ENCODE data around the gene ARHGDIG.
A peak's percentile ranks its signal among the peaks of the same experiment; 100 is the strongest.

The ARHGDIG gene

GRCh38 chr16:272633-273546, 7.5 kb upstream of the ARHGDIG start:
- DNase-seq = no peak
- Histone ChIP-seq H3K27ac (ENCODE audit: insufficient read depth in 1 of 2, low read depth in 1 of 2, low read length in 2 of 2, poor library complexity in 1 of 2, severe bottlenecking in 2 of 2) (no peak overlapping the region), H3K36me3 (ENCODE audit: control insufficient read depth in 4 of 4, insufficient read depth in 4 of 4, low read length in 3 of 4) (no peaks in the 10 kb centered on the region), H3K4me3 (ENCODE audit: control insufficient read depth in 1 of 7, extremely low read depth in 1 of 7, insufficient read depth in 4 of 7, low read depth in 2 of 7, low read length in 6 of 7) (no peak overlapping the region), H3K4me1 (ENCODE audit: control extremely low read depth in 1 of 4, control insufficient read depth in 4 of 4, insufficient read depth in 4 of 4, low read length in 3 of 4) (peaks cover 0 to 9% (median 6%) of the 10 kb centered on the region in 4 experiments), H3K9me3 (ENCODE audit: control extremely low read depth in 1 of 5, control insufficient read depth in 4 of 5, insufficient read depth in 2 of 5, low read depth in 1 of 5, low read length in 4 of 5) (no peaks in the 10 kb centered on the region), H3K27me3 (replicated peaks in 2 of 5; ENCODE audit: control insufficient read depth in 4 of 5, insufficient read depth in 5 of 5, low read length in 4 of 5) (peaks cover 0 to 27% (median 7%) of the 10 kb centered on the region in 5 experiments)
- POLR2A ChIA-PET = no interaction called here
- CTCF ChIA-PET = no interaction called here
- WGBS (ENCODE audit: insufficient coverage) = 96% methylated on average over 34 of the region's 36 CpGs

GRCh38 chr16:273547-274421, 6.6 kb upstream of the ARHGDIG start:
- peaks cover 0 to 27% (median 7%) of the 10 kb centered on the region in 5 experiments for H3K27me3 ChIP-seq (replicated peaks in 2 of 5; ENCODE audit: control insufficient read depth in 4 of 5, insufficient read depth in 5 of 5, low read length in 4 of 5)
- H3K27ac ChIP-seq (ENCODE audit: insufficient read depth in 1 of 2, low read depth in 1 of 2, low read length in 2 of 2, poor library complexity in 1 of 2, severe bottlenecking in 2 of 2) = no peak overlapping the region
- no peaks in the 10 kb centered on the region for H3K36me3 ChIP-seq (ENCODE audit: control insufficient read depth in 4 of 4, insufficient read depth in 4 of 4, low read length in 3 of 4)
- 94% methylated on average over 15 of the region's 30 CpGs for WGBS (ENCODE audit: insufficient coverage)
- DNase-seq = no peak
- ChIA-PET POLR2A (no interaction called here), CTCF (no interaction called here)
- peaks cover 0 to 14% (median 7%) of the 10 kb centered on the region in 4 experiments for H3K4me1 ChIP-seq (ENCODE audit: control extremely low read depth in 1 of 4, control insufficient read depth in 4 of 4, insufficient read depth in 4 of 4, low read length in 3 of 4)
- H3K9me3 ChIP-seq (ENCODE audit: control extremely low read depth in 1 of 5, control insufficient read depth in 4 of 5, insufficient read depth in 2 of 5, low read depth in 1 of 5, low read length in 4 of 5) = no peaks in the 10 kb centered on the region
- no peak overlapping the region for H3K4me3 ChIP-seq (ENCODE audit: control insufficient read depth in 1 of 7, extremely low read depth in 1 of 7, insufficient read depth in 4 of 7, low read depth in 2 of 7, low read length in 6 of 7)

DNA sequence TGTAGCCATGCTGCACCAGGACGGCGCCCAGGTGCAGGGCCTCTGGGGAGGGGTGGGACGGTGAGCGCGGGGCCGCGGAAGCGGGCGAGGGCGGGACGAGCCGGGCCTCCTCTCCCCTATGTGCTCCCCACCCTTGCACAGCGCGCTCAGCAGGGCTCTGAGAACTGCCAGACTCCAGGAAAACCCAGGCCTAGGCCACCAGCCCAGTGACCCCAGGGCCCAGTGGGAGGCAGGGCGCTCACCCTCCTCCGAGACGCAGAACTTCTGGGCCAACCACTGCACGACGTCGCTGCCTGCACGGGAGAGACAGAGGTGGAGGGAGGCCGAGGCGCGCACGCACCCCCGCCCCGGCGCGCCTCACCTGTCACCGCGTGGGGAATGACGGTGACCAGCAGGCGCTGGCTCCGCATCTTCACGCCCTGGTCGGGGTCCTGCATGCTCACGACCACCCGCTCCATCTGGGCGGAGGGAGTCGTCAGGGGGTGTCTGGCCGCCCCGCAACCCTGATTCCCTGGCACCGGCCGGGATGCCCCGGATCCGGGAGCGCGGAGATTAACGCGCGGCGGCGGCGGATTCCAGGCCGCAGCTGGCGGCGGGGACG, 5.2 kb upstream of the ARHGDIG start:
- POLR2A ChIA-PET = no interaction called here
- peak in 1 of 3 donors; percentile 35 for DNase-seq
- Histone ChIP-seq H3K4me3 (ENCODE audit: control insufficient read depth in 1 of 7, extremely low read depth in 1 of 7, insufficient read depth in 4 of 7, low read depth in 2 of 7, low read length in 6 of 7) (peak overlapping the region in 6 of 7 experiments; percentile 22 to 69 (median 44)), H3K27me3 (replicated peaks in 2 of 5; ENCODE audit: control insufficient read depth in 4 of 5, insufficient read depth in 5 of 5, low read length in 4 of 5) (peaks cover 0 to 35% (median 7%) of the 10 kb centered on the region in 5 experiments), H3K9me3 (ENCODE audit: control extremely low read depth in 1 of 5, control insufficient read depth in 4 of 5, insufficient read depth in 2 of 5, low read depth in 1 of 5, low read length in 4 of 5) (no peaks in the 10 kb centered on the region), H3K27ac (ENCODE audit: insufficient read depth in 1 of 2, low read depth in 1 of 2, low read length in 2 of 2, poor library complexity in 1 of 2, severe bottlenecking in 2 of 2) (no peak overlapping the region), H3K36me3 (ENCODE audit: control insufficient read depth in 4 of 4, insufficient read depth in 4 of 4, low read length in 3 of 4) (no peaks in the 10 kb centered on the region), H3K4me1 (ENCODE audit: control extremely low read depth in 1 of 4, control insufficient read depth in 4 of 4, insufficient read depth in 4 of 4, low read length in 3 of 4) (peaks cover 0 to 26% (median 15%) of the 10 kb centered on the region in 4 experiments)
- CTCF ChIA-PET = no interaction called here
- 1% methylated on average over 31 of the region's 58 CpGs for WGBS (ENCODE audit: insufficient coverage)

DNA sequence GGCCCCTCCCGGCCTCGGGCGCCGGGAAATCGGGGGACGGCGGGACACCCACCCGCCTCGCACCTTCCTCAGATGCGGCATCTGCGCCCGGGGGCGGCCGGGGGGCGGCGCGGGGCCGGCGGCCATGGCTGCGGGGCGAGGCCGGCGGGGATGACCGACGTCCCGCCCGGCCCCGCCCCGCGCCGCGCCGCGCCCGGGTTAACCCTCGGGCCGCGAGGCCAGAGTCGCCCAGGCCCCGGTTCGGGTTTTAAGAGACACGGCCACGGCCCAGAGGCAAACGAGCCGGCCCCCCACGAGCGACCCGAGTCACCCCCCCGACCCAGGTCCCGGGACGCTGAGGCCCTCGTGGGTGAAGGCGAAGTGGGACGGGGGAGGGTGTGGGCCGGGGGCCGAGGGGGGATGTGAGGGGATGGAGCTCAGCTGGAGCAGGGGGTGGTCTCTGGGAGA, 4.6 kb upstream of the ARHGDIG start, which contains the start of gene RGS11:
Gene RGS11 (minus strand): TSS at position 159 of the 447 bp plus-strand sequence. CDS start 33 bp downstream, at position 126.
- WGBS (ENCODE audit: insufficient coverage) = 1% methylated on average over 40 of the region's 56 CpGs
- ChIA-PET POLR2A (no interaction called here), CTCF (no interaction called here)
- Histone ChIP-seq H3K4me3 (ENCODE audit: control insufficient read depth in 1 of 7, extremely low read depth in 1 of 7, insufficient read depth in 4 of 7, low read depth in 2 of 7, low read length in 6 of 7) (peak within 1 kb of the TSS in 6 of 7 experiments; percentile 22 to 69 (median 44)), H3K27me3 (replicated peaks in 2 of 5; ENCODE audit: control insufficient read depth in 4 of 5, insufficient read depth in 5 of 5, low read length in 4 of 5) (peaks cover 0 to 39% (median 7%) of the 10 kb centered on the region in 5 experiments), H3K36me3 (ENCODE audit: control insufficient read depth in 4 of 4, insufficient read depth in 4 of 4, low read length in 3 of 4) (no peaks in the 10 kb centered on the region), H3K9me3 (ENCODE audit: control extremely low read depth in 1 of 5, control insufficient read depth in 4 of 5, insufficient read depth in 2 of 5, low read depth in 1 of 5, low read length in 4 of 5) (no peaks in the 10 kb centered on the region), H3K4me1 (ENCODE audit: control extremely low read depth in 1 of 4, control insufficient read depth in 4 of 4, insufficient read depth in 4 of 4, low read length in 3 of 4) (peaks cover 0 to 28% (median 19%) of the 10 kb centered on the region in 4 experiments), H3K27ac (ENCODE audit: insufficient read depth in 1 of 2, low read depth in 1 of 2, low read length in 2 of 2, poor library complexity in 1 of 2, severe bottlenecking in 2 of 2) (no peak within 1 kb of the TSS)
- DNase-seq = no peak

- ChIA-PET POLR2A (no interaction called here), CTCF (interaction anchor here (0.9 to 1.2 kb wide), 2 partner anchors 41 to 211 kb away, joined by 3 read pairs; no protein-coding TSS in a partner anchor)
- Histone ChIP-seq H3K9me3 (ENCODE audit: control extremely low read depth in 1 of 5, control insufficient read depth in 4 of 5, insufficient read depth in 2 of 5, low read depth in 1 of 5, low read length in 4 of 5) (no peaks in the 10 kb centered on the region), H3K4me1 (ENCODE audit: control extremely low read depth in 1 of 4, control insufficient read depth in 4 of 4, insufficient read depth in 4 of 4, low read length in 3 of 4) (peaks cover 0 to 33% (median 23%) of the 10 kb centered on the region in 4 experiments), H3K4me3 (ENCODE audit: control insufficient read depth in 1 of 7, extremely low read depth in 1 of 7, insufficient read depth in 4 of 7, low read depth in 2 of 7, low read length in 6 of 7) (no peak overlapping the region), H3K36me3 (ENCODE audit: control insufficient read depth in 4 of 4, insufficient read depth in 4 of 4, low read length in 3 of 4) (no peaks in the 10 kb centered on the region), H3K27ac (ENCODE audit: insufficient read depth in 1 of 2, low read depth in 1 of 2, low read length in 2 of 2, poor library complexity in 1 of 2, severe bottlenecking in 2 of 2) (no peak overlapping the region), H3K27me3 (replicated peaks in 2 of 5; ENCODE audit: control insufficient read depth in 4 of 5, insufficient read depth in 5 of 5, low read length in 4 of 5) (peaks cover 0 to 46% (median 7%) of the 10 kb centered on the region in 5 experiments)
- WGBS (ENCODE audit: insufficient coverage) = 96% methylated on average over 16 of the region's 20 CpGs
- DNase-seq = no peak
Observed at GRCh38 chr16:276426-277077, 3.8 kb upstream of the ARHGDIG start.

DNA sequence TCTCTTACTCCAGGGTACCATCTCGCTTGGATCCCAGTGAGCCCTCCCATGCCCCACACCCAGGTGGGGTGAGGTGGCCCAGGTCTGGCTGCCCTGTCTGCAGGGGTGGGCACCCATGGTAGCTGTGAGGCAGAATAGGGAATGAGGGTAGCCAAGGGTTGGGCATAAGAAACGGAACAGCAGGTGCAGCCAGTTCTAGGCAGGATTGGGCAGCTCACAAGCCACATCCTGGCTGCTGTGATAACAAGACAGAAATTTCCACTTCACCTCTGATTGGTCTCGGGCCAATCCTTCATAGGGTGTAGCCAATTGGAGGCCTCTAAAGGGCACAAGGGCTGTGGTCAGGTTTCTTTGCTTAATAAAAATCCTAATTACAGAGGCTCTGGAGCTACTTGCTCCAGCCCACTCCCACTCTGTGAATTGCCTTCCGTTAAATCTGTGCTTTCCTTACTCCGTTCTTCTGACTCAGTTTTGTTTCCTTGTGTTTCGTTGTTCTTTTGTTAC, 1.5 kb upstream of the ARHGDIG start:
- peak; percentile 89 to 97 (median 96) for DNase-seq
- Histone ChIP-seq H3K9me3 (ENCODE audit: control extremely low read depth in 1 of 5, control insufficient read depth in 4 of 5, insufficient read depth in 2 of 5, low read depth in 1 of 5, low read length in 4 of 5) (no peaks in the 10 kb centered on the region), H3K36me3 (ENCODE audit: control insufficient read depth in 4 of 4, insufficient read depth in 4 of 4, low read length in 3 of 4) (no peaks in the 10 kb centered on the region), H3K4me1 (ENCODE audit: control extremely low read depth in 1 of 4, control insufficient read depth in 4 of 4, insufficient read depth in 4 of 4, low read length in 3 of 4) (peaks cover 0 to 33% (median 23%) of the 10 kb centered on the region in 4 experiments), H3K27me3 (replicated peaks in 2 of 5; ENCODE audit: control insufficient read depth in 4 of 5, insufficient read depth in 5 of 5, low read length in 4 of 5) (peaks cover 0 to 50% (median 7%) of the 10 kb centered on the region in 5 experiments), H3K27ac (ENCODE audit: insufficient read depth in 1 of 2, low read depth in 1 of 2, low read length in 2 of 2, poor library complexity in 1 of 2, severe bottlenecking in 2 of 2) (no peak overlapping the region), H3K4me3 (ENCODE audit: control insufficient read depth in 1 of 7, extremely low read depth in 1 of 7, insufficient read depth in 4 of 7, low read depth in 2 of 7, low read length in 6 of 7) (peak overlapping the region in 1 of 7 experiments; percentile 23)
- ChIA-PET CTCF (interaction anchor here (1.1 to 1.2 kb wide), 2 partner anchors 44 to 222 kb away, joined by 3 to 5 read pairs; partner anchors contain the start of gene FAM234A), POLR2A (interaction anchor here (0.6 kb wide), 1 partner anchor 40 kb away, joined by 3 read pairs; no protein-coding TSS in a partner anchor)
- WGBS (ENCODE audit: insufficient coverage) = 35% methylated on average over 6 of the region's 6 CpGs
